IPS-20b (cell line): ENCODE results near the gene CTSS.

Experiments used
- H3K27ac ChIP-seq: one replicate; pipeline ENCODE4 v1.5.1; 2013; ENCODE audit warnings: low read length
- H3K27me3 ChIP-seq: 2 replicates; pipeline ENCODE4 v1.6.1; 2013; ENCODE audit warnings: mild to moderate bottlenecking, low read length, inconsistent platforms; ENCODE audit not compliant: insufficient read depth
- H3K36me3 ChIP-seq: 2 replicates; pipeline ENCODE4 v1.6.1; 2013; ENCODE audit warnings: low read depth, mild to moderate bottlenecking, inconsistent platforms, low read length, moderate library complexity; ENCODE audit not compliant: insufficient read depth
- H3K4me1 ChIP-seq: 2 replicates; pipeline ENCODE4 v1.6.1; 2013; ENCODE audit warnings: mild to moderate bottlenecking, control low read depth, inconsistent platforms, low read length, moderate library complexity; ENCODE audit not compliant: insufficient read depth
- H3K4me3 ChIP-seq: 2 replicates; pipeline ENCODE4 v1.5.1; 2013; ENCODE audit warnings: mild to moderate bottlenecking, low read length, inconsistent platforms
- H3K9ac ChIP-seq: 2 replicates; pipeline ENCODE4 v1.6.1; 2013; ENCODE audit warnings: low read depth, mild to moderate bottlenecking, inconsistent platforms, low read length, moderate library complexity
- H3K9me3 ChIP-seq: 2 replicates; pipeline ENCODE4 v1.6.1; 2013; ENCODE audit warnings: mild to moderate bottlenecking, low read depth, low read length, inconsistent platforms; ENCODE audit not compliant: insufficient read depth

The CTSS gene

DNA sequence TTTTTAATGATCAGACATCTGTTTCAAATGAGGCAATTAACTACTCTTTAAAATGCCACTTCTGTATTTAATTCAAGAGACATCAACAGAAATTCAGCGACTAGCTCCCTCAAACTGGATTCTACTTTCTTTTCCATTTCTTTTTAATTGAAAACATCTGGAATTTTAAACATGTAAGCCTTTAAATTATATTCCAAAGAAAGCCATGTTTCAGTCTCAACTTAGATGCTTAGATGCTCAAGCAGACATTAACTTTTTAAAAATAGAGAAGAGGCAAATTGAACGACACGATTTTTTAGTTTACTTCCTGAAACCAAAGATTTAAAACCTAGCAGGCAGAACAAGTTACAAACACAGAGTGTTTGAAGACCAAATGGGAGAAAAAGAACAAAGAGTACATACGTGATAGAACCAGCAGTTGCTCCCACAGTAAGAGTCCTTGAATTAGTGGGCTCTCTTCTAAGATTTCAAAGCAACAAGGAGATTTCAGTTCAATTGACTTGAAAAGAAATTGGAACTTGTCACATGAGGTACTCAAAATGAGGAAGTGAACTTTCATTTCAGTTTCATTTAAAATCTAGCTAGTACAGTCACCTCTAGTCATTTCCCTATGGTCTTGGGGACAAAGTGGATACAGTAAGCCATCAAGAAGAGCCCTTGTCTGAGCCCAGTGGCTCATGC, at the start of gene CTSS:
TSS of gene CTSS (minus strand) at position 483 of the 681 bp plus-strand sequence. CDS start 1,015 bp downstream, outside the sequence.
- Histone ChIP-seq H3K4me1 (no peaks in the 10 kb centered on the region), H3K27ac (no peak within 1 kb of the TSS), H3K4me3 (no peak within 1 kb of the TSS), H3K27me3 (no peaks in the 10 kb centered on the region), H3K9me3 (0 out of 2 replicates have a peak, but pooled peaks cover under 1% of the 10 kb centered on the region), H3K36me3 (no peaks in the 10 kb centered on the region), H3K9ac (no peak within 1 kb of the TSS)

DNA sequence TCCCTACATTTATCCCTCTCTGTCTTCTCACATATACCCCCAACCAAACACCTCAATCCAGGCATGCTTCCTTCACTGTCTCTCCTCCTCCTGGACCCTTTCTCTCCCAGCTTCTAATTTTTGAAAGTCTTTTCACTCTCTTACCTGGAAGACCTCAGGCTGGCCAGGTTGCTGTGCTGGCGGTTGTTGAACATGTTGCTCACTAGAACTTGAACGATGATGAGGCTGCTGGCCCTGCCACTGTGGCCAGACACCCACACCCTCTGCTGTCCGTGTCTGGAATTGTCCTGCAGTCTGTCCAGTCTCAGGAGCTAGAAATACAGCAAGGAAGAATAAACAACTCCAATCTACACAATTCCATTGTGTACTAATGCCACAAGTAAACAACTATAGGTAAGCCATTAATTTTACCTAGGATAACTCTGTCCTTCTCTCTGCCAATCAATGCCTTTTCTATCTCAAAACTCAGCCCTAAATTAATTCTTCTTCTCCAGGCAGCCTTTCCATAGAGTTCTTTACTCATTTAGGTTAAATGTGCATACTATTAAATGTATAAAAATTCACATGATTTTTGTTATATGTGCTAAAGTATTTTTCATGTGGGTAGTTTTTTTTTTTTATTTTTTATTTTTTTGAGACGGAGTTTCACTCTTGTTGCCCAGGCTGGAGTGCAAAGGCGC, 47.6 kb upstream of the CTSS start:
- Histone ChIP-seq H3K9ac (no peak overlapping the region), H3K27ac (no peak overlapping the region), H3K4me3 (no peak overlapping the region), H3K4me1 (peaks cover 1% of the 10 kb centered on the region; the same call in 1 of the 2 replicates), H3K27me3 (no peaks in the 10 kb centered on the region), H3K36me3 (peaks cover 65% of the 10 kb centered on the region), H3K9me3 (no peaks in the 10 kb centered on the region)

DNA sequence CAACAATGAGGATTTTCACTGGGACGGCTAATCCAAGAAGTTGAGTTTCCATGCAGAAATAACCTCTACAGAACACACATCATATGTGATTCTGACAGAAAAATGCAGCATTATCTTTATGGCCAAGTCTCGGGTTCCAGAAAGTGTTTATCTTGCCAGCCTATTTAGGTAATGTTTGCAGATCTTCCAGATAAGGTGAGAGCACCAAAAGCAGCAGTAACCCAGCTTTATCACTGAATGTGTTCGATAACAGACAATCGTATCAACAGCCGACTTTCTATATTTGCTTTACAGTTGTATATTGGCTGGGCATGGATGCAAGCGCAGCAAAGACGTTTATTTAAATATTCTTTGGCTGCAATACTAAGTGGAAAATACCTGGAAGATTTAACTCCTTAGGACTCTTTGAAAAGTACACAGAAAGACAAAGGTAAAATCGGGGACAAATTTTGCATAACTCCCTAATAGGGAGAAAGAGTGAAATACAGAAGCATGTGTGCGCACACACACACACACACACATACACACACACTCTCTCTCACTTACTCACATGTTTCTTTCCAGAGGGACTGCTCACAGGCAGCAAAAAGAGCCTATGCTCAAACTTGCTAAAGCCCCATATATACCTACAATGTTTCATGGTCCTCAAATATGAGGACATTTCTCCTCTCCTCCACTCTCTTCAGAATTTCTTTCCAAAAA, 45.5 kb upstream of the CTSS start:
- Histone ChIP-seq H3K36me3 (peaks cover 46% of the 10 kb centered on the region), H3K9me3 (no peaks in the 10 kb centered on the region), H3K4me1 (peaks cover 14% of the 10 kb centered on the region; the same call in 1 of the 2 replicates), H3K27ac (no peak overlapping the region), H3K4me3 (no peak overlapping the region), H3K9ac (no peak overlapping the region), H3K27me3 (no peaks in the 10 kb centered on the region; the same call in 1 of the 2 replicates)

DNA sequence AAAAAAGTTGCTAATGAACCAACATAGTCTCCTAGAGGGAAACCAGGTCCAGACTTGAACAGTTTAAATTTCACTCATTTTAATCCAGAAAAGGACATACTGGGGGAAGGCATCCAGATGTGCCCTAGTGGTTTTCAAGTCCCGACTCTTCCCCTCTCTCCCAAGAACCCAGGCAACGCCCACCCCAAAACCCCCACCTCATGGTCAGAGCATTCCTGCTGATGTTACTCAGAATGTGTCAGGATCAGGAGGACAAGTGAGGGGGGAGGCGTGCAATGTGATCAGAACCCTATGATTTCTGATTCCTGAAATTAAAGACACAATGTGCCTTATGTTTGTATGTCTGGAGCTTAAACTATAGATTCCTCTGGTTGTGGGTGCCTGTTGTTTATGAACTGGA, 44.1 kb upstream of the CTSS start:
- Histone ChIP-seq H3K27me3 (no peaks in the 10 kb centered on the region; the same call in 1 of the 2 replicates), H3K36me3 (peaks cover 40% of the 10 kb centered on the region), H3K9me3 (no peaks in the 10 kb centered on the region), H3K4me1 (peaks cover 17% of the 10 kb centered on the region; the same call in 1 of the 2 replicates), H3K4me3 (no peak overlapping the region), H3K27ac (no peak overlapping the region), H3K9ac (no peak overlapping the region)

DNA sequence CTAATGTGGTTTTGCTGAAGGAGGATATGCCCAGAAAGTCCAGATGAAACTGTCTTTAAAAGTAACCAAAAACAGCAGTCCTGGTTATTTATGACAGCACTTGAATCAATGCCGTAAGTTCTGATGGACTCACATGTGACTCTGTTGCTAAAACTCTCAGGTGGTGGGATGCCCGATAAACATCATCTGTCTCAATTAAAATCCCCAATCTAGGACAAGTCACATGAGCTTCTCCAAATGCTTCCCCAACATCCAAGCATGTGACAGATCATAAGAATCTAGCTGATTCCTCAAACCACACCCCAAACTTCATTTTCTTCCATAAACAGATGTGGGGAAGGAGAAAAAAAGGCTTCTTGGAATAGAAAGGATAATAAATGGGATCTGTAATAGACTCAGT, 43.3 kb upstream of the CTSS start:
- peaks cover 17% of the 10 kb centered on the region; the same call in 1 of the 2 replicates for H3K4me1 ChIP-seq

DNA sequence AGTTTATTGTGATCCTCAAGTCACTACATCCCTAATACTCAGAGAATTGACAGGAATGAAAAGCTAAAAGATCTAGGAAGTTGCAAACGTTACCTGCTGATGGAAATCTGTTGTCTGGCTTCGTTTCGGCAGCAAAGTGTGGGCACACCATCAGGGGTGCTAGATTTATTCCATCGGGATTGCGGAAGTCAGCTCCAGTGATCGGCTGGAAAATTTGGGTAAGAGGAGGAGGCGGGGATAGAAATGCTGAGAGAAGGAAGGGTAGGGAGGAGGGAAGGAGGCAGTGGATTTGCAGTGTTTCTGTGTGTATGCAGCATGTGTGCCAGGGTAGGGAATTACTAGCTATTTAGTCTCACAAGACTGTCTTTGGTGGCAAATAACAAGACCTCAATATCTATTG, 42.5 kb upstream of the CTSS start, which contains the start of gene CTSK:
TSS of gene CTSK (minus strand) at position 140 of the 400 bp plus-strand sequence. CDS start 1,455 bp downstream, outside the sequence.
- Histone ChIP-seq H3K9me3 (no peaks in the 10 kb centered on the region), H3K4me3 (no peak within 1 kb of the TSS; the same call in 1 of the 2 replicates), H3K36me3 (peaks cover 26% of the 10 kb centered on the region), H3K4me1 (peaks cover 17% of the 10 kb centered on the region; the same call in 1 of the 2 replicates), H3K27me3 (no peaks in the 10 kb centered on the region; the same call in 1 of the 2 replicates), H3K9ac (no peak within 1 kb of the TSS), H3K27ac (no peak within 1 kb of the TSS)

More for the DNA sequence above, 43.3 kb upstream of the CTSS start:
- Histone ChIP-seq H3K9me3 (no peaks in the 10 kb centered on the region), H3K27me3 (no peaks in the 10 kb centered on the region; the same call in 1 of the 2 replicates), H3K27ac (no peak overlapping the region), H3K4me3 (no peak overlapping the region), H3K9ac (no peak overlapping the region), H3K36me3 (peaks cover 32% of the 10 kb centered on the region)

DNA sequence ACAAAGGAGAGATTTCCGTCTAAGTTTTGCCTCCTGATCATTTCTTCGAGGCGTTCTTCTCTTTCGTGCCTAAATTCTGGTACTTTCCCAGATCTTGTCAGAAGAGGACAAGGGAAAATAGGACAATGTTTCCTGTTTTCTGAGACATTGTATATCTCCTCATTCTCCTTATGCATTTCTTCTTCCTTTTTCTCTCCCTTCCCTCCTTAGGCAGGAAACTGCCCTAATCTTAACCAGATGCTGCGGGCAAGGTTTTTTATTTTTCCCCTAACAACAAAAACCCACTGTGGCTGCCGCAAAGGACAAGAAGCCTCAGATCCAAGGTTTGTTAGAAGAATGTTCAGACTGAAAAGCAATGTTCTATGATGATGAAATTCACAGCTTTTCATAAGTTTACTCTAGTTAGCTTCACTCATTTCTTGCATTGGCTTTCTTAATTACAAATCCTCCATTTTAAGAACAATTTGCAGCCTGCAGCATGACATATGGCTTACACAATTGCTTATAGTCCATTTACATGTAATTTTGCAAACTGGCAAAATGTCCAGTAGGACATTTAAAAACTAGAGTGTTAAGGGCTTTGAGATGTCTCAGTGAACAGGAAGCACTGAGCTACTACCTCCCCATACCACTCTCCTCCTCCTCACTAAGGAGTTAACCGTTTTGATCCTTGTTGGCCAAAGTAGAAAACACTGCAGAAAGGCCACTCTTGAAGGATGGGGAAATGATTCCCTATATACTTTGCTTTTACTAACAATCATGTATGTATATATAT, 41.9 kb upstream of the CTSS start:
- Histone ChIP-seq H3K4me1 (peaks cover 17% of the 10 kb centered on the region; the same call in 1 of the 2 replicates), H3K9me3 (no peaks in the 10 kb centered on the region), H3K4me3 (no peak overlapping the region; the same call in 1 of the 2 replicates), H3K9ac (no peak overlapping the region), H3K36me3 (peaks cover 19% of the 10 kb centered on the region), H3K27ac (no peak overlapping the region), H3K27me3 (no peaks in the 10 kb centered on the region; the same call in 1 of the 2 replicates)

DNA sequence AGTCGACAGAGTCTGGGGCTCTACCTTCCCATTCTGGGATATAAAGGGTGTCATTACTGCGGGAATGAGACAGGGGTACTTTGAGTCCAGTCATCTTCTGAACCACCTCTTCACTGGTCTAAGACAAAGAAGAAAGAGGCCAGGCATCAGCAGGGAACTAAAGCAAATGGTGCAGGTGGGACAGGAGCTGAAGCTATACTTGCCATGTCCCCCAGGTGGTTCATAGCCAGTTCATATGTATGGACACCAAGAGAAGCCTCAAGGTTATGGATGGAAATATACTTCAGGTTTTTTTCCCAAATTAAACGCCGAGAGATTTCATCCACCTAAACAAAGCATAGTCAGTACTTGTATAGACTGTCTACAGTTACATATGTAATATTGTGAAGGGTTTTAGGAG, 40.3 kb upstream of the CTSS start:
- Histone ChIP-seq H3K9ac (no peak overlapping the region), H3K36me3 (peaks cover 4% of the 10 kb centered on the region; the same call in 1 of the 2 replicates), H3K27ac (no peak overlapping the region), H3K9me3 (no peaks in the 10 kb centered on the region), H3K27me3 (no peaks in the 10 kb centered on the region; the same call in 1 of the 2 replicates), H3K4me1 (peaks cover 17% of the 10 kb centered on the region; the same call in 1 of the 2 replicates), H3K4me3 (no peak overlapping the region)

DNA sequence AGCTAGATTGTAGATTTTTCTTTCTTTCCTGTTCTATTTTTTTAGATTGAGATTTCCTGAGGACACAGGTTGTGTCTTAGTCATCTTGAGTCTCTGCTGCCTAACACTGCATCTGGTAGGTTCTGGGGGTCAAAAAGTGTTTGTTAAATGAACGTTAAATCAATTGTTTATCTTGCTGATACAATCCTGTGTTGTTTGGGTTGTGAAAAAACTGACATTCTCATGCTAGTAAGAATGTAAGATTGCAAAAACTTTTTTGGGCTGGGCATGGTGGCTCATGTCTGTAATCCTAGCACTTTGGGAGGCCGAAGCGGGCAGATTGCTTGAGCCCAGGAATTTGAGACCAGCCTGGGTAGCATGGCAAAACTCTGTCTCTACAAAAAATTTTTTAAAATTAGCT, 39.1 kb upstream of the CTSS start:
- Histone ChIP-seq H3K4me1 (peaks cover 17% of the 10 kb centered on the region; the same call in 1 of the 2 replicates), H3K9me3 (no peaks in the 10 kb centered on the region), H3K4me3 (no peak overlapping the region), H3K9ac (no peak overlapping the region), H3K27ac (no peak overlapping the region), H3K36me3 (no peaks in the 10 kb centered on the region), H3K27me3 (no peaks in the 10 kb centered on the region; the same call in 1 of the 2 replicates)

DNA sequence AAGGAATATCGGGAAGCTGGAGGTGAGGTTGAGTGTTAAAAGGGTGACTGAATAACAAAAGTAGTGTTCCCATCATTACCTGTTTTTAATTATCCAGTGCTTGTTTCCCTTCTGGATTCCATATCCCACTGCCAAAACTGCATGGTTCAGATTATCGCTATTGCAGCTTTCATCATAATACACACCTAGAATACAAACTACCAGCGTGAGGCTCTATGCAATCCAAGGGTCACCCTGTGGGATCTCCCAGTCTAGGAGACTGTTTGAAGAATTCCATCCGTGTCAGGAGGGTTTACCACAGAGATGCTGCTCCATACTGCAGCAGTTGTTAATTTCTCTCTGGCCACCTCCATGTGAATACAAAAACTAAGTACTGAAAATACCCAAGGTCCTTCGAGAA, 33.5 kb upstream of the CTSS start:
- Histone ChIP-seq H3K36me3 (0 out of 2 replicates have a peak, but pooled peaks cover 3% of the 10 kb centered on the region), H3K4me1 (peaks cover 15% of the 10 kb centered on the region; the same call in 1 of the 2 replicates), H3K9me3 (no peaks in the 10 kb centered on the region), H3K27me3 (no peaks in the 10 kb centered on the region), H3K4me3 (no peak overlapping the region), H3K27ac (no peak overlapping the region), H3K9ac (no peak overlapping the region)
